Endothelial cell of umbilical vein (primary cell): ENCODE data around the gene TREML4.

Experiments used
- EZH2 ChIP-seq: IDR thresholded peaks from 2 replicates; pipeline ENCODE4 v1.6.1; 2012; ENCODE audit warnings: borderline replicate concordance, low read depth, mild to moderate bottlenecking, moderate library complexity, low read length, inconsistent platforms; ENCODE audit not compliant: severe bottlenecking
- FOS ChIP-seq: IDR thresholded peaks from 2 replicates; pipeline ENCODE4 v1.6.1; 2011; ENCODE audit warnings: mild to moderate bottlenecking, low read length, moderate library complexity, borderline replicate concordance; ENCODE audit not compliant: insufficient read depth
- JUN ChIP-seq: IDR thresholded peaks from 2 replicates; pipeline ENCODE4 v1.6.1; 2011; ENCODE audit warnings: borderline replicate concordance, low read depth; ENCODE audit not compliant: insufficient read length, insufficient read depth
- POLR2A ChIP-seq: IDR thresholded peaks from 2 replicates; pipeline ENCODE4 v1.6.1; 2012; ENCODE audit warnings: low read depth, mild to moderate bottlenecking, control low read depth, low read length
- TF ChIP-seq, protein P1 (sequence below), 2 donors: IDR thresholded peaks; 1 replicate in 1 of 2; 2 replicates in 1 of 2; pipeline ENCODE4 v1.5.1; 2011; ENCODE audit warnings: low read length in 2 of 2, mild to moderate bottlenecking in 2 of 2, moderate library complexity in 2 of 2, control low read depth in 1 of 2, inconsistent platforms in 1 of 2, low read depth in 1 of 2; ENCODE audit not compliant: insufficient read depth in 1 of 2; ENCODE audit errors: extremely low read depth in 1 of 2
- TF ChIP-seq, protein P2 (sequence below): IDR thresholded peaks from 2 replicates; pipeline ENCODE4 v1.6.1; 2011; ENCODE audit not compliant: insufficient read depth, insufficient read length

DNA sequence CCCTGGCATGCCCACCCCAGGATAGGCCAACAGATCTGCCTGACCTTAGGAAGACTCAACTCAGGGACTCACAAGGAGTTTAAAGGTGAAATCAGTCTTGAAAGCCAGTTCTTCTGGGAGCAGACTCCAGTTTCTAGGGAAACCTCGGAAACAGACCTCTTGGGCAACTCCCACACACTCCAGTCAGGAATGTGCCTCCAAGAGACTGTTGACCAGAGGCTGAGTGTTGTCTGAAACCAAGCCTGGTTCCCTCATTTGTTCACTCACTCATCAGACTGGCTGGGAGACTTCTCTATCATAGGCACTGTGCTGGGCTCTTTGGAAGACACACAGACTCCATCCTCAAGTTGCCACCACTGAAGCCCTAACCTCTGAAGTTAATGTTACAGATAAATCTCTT lies 56.6 kb downstream of the TREML4 start:
- TF ChIP-seq EZH2 (no peak), POLR2A (no peak), JUN (no peak), FOS (no peak)
- TF ChIP-seq, protein P1, sequence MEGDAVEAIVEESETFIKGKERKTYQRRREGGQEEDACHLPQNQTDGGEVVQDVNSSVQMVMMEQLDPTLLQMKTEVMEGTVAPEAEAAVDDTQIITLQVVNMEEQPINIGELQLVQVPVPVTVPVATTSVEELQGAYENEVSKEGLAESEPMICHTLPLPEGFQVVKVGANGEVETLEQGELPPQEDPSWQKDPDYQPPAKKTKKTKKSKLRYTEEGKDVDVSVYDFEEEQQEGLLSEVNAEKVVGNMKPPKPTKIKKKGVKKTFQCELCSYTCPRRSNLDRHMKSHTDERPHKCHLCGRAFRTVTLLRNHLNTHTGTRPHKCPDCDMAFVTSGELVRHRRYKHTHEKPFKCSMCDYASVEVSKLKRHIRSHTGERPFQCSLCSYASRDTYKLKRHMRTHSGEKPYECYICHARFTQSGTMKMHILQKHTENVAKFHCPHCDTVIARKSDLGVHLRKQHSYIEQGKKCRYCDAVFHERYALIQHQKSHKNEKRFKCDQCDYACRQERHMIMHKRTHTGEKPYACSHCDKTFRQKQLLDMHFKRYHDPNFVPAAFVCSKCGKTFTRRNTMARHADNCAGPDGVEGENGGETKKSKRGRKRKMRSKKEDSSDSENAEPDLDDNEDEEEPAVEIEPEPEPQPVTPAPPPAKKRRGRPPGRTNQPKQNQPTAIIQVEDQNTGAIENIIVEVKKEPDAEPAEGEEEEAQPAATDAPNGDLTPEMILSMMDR (IDR thresholded peaks at IDR 0.05; ENCODE audit: extremely low read depth in 1 of 2, insufficient read depth in 1 of 2, low read depth in 1 of 2, low read length in 2 of 2): no peak
- TF ChIP-seq, protein P2, sequence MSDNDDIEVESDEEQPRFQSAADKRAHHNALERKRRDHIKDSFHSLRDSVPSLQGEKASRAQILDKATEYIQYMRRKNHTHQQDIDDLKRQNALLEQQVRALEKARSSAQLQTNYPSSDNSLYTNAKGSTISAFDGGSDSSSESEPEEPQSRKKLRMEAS: no peak
